Natural killer cell (primary cell): ENCODE data around the gene OSBPL10. TPM values are rescaled to one million over a fixed set of nuclear protein-coding genes. Genes with fewer than 3 reads are reported as not detected.

ENCODE experiments used
- ATAC-seq, 3 donors: fragments of 150-1000 bp in 2 of 3; fragments of 200-7000 bp in 1 of 3; cut with Tn5 transposase; 1 replicate in 1 of 3; 2 replicates in 2 of 3; pipeline ENCODE4 v1.10.0; 2021; ENCODE audit warnings: mild to moderate bottlenecking in 2 of 3, moderate library complexity in 2 of 3
- DNase-seq, 2 donors: peaks; one replicate each; pipeline versions ENCODE4 v3.0.0 to v3.0.0-alpha.2; 2013 to 2021; ENCODE audit warnings: mixed read lengths in 1 of 2
- H3K27ac ChIP-seq: one replicate; pipeline ENCODE4 v1.5.1; 2013; ENCODE audit warnings: mild to moderate bottlenecking, low read length
- H3K27me3 ChIP-seq: one replicate; pipeline ENCODE4 v1.6.1; 2013; ENCODE audit warnings: low read length; ENCODE audit not compliant: control insufficient read depth, insufficient read depth
- H3K36me3 ChIP-seq: one replicate; pipeline ENCODE4 v1.6.1; 2013; ENCODE audit warnings: low read length; ENCODE audit not compliant: control insufficient read depth, insufficient read depth
- H3K4me1 ChIP-seq: one replicate; pipeline ENCODE4 v1.6.1; 2013; ENCODE audit warnings: low read length; ENCODE audit not compliant: control insufficient read depth, insufficient read depth
- H3K4me3 ChIP-seq: one replicate; pipeline ENCODE4 v1.5.1; 2013; ENCODE audit warnings: low read length
- H3K9me3 ChIP-seq: one replicate; pipeline ENCODE4 v1.6.1; 2013; ENCODE audit warnings: low read length; ENCODE audit not compliant: control insufficient read depth, insufficient read depth
- H3K27ac Mint-ChIP-seq, 2 donors: one replicate each; pipeline ENCODE4 v1.8.0; 2022; ENCODE audit warnings: mild to moderate bottlenecking in 2 of 2, mixed read lengths in 2 of 2, moderate library complexity in 1 of 2
- H3K27me3 Mint-ChIP-seq, 2 donors: one replicate each; pipeline ENCODE4 v1.8.0; 2022; ENCODE audit warnings: low read depth in 2 of 2, mixed read lengths in 2 of 2
- H3K36me3 Mint-ChIP-seq: one replicate; pipeline ENCODE4 v1.8.0; 2022; ENCODE audit warnings: mixed read lengths
- H3K4me1 Mint-ChIP-seq, 2 donors: one replicate each; pipeline ENCODE4 v1.8.0; 2022; ENCODE audit warnings: mixed read lengths in 2 of 2
- H3K4me3 Mint-ChIP-seq: one replicate; pipeline ENCODE4 v1.8.0; 2022; ENCODE audit warnings: mild to moderate bottlenecking, moderate library complexity, mixed read lengths
- H3K9me3 Mint-ChIP-seq, 2 donors: one replicate each; pipeline ENCODE4 v1.8.0; 2022; ENCODE audit warnings: mixed read lengths in 2 of 2
- CTCF ChIP-seq: fragments of 200-600 bp; IDR thresholded peaks from one replicate; pipeline ENCODE4 v1.8.0; 2022; ENCODE audit warnings: antibody characterized with exemption
- WGBS: methylation state at CpG from one replicate; pipeline ENCODE4 v1.1.7; 2013; ENCODE audit warnings: missing lambda C conversion rate; ENCODE audit not compliant: insufficient coverage; 5-methylcytosine and 5-hydroxymethylcytosine counted together
- intact Hi-C: fragments of 100-400 bp; cut with micrococcal nuclease; formaldehyde crosslinking; loops from one replicate; pipeline ENCODE4 v1.14.2; 2022
- total RNA-seq, 4 donors: library from RNA; stranded (reverse); fragments of 120-200 nt in 1 of 4; gene quantifications; one replicate each; pipeline versions ENCODE4 v1.2.3 to v1.2.4, GENCODE V29; 2013 to 2022

Gene OSBPL10
- total RNA-seq, 3 donors from 2014 or later (not counting 1 experiment from before 2014, with no cell fraction given) = 1.00 to 3.6 (median 1.6) TPM

- H3K4me3 Mint-ChIP-seq = no peak overlapping the region
- no peak for ATAC-seq
- H3K27me3 Mint-ChIP-seq = peaks cover 5 to 7% of the 10 kb centered on the region in 2 donors
- WGBS = 83% methylated on average over 6 of the region's 6 CpGs
- intact Hi-C loops = no loop called here
- no peaks in the 10 kb centered on the region for H3K4me1 Mint-ChIP-seq
- no peaks in the 10 kb centered on the region for H3K9me3 Mint-ChIP-seq
- H3K4me3 ChIP-seq = no peak overlapping the region
- H3K9me3 ChIP-seq = no peaks in the 10 kb centered on the region
- no peak overlapping the region for H3K27ac ChIP-seq
- H3K36me3 ChIP-seq = no peaks in the 10 kb centered on the region
- no peaks in the 10 kb centered on the region for H3K36me3 Mint-ChIP-seq
- H3K27ac Mint-ChIP-seq = no peak overlapping the region
- no peak for TF ChIP-seq CTCF
- H3K4me1 ChIP-seq = no peaks in the 10 kb centered on the region
- DNase-seq = no peak
- H3K27me3 ChIP-seq = no peaks in the 10 kb centered on the region
Observed at GRCh38 chr3:31848163-31848818, 132.8 kb downstream of the OSBPL10 start.

GRCh38 chr3:31847760-31848159 is 133.3 kb downstream of the OSBPL10 start:
- H3K9me3 ChIP-seq = no peaks in the 10 kb centered on the region
- no peak for DNase-seq
- Mint-ChIP-seq H3K27ac (no peak overlapping the region), H3K9me3 (no peaks in the 10 kb centered on the region), H3K4me3 (no peak overlapping the region), H3K4me1 (no peaks in the 10 kb centered on the region), H3K27me3 (peaks cover 6 to 7% of the 10 kb centered on the region in 2 donors), H3K36me3 (no peaks in the 10 kb centered on the region)
- H3K27me3 ChIP-seq = no peaks in the 10 kb centered on the region
- WGBS = 91% methylated on average over 6 of the region's 6 CpGs
- TF ChIP-seq CTCF = no peak
- no peaks in the 10 kb centered on the region for H3K36me3 ChIP-seq
- no peaks in the 10 kb centered on the region for H3K4me1 ChIP-seq
- no peak for ATAC-seq
- no peak overlapping the region for H3K4me3 ChIP-seq
- no peak overlapping the region for H3K27ac ChIP-seq
- intact Hi-C loops = no loop called here

- intact Hi-C loops = no loop called here
- Histone ChIP-seq H3K36me3 (no peaks in the 10 kb centered on the region), H3K9me3 (no peaks in the 10 kb centered on the region), H3K27ac (no peak overlapping the region), H3K4me3 (no peak overlapping the region), H3K4me1 (no peaks in the 10 kb centered on the region), H3K27me3 (no peaks in the 10 kb centered on the region)
- Mint-ChIP-seq H3K4me1 (no peaks in the 10 kb centered on the region), H3K36me3 (no peaks in the 10 kb centered on the region), H3K4me3 (no peak overlapping the region), H3K9me3 (no peaks in the 10 kb centered on the region), H3K27me3 (peaks cover 7 to 11% of the 10 kb centered on the region in 2 donors), H3K27ac (no peak overlapping the region)
- 80% methylated on average over 1 of the region's 2 CpGs for WGBS
- DNase-seq (no peak), ATAC-seq (no peak)
- TF ChIP-seq CTCF = no peak
Observed at GRCh38 chr3:31841515-31841914, 139.5 kb downstream of the OSBPL10 start.

GRCh38 chr3:31840252-31840651 is 140.8 kb downstream of the OSBPL10 start:
- H3K27me3 Mint-ChIP-seq = peaks cover 8 to 13% of the 10 kb centered on the region in 2 donors
- no peak overlapping the region for H3K4me3 ChIP-seq
- no peaks in the 10 kb centered on the region for H3K4me1 ChIP-seq
- no peaks in the 10 kb centered on the region for H3K9me3 ChIP-seq
- no peak for TF ChIP-seq CTCF
- H3K4me3 Mint-ChIP-seq = no peak overlapping the region
- ATAC-seq = no peak
- H3K9me3 Mint-ChIP-seq = no peaks in the 10 kb centered on the region
- H3K36me3 Mint-ChIP-seq = no peaks in the 10 kb centered on the region
- H3K27ac Mint-ChIP-seq = no peak overlapping the region
- WGBS = 98% methylated on average over 4 of the region's 4 CpGs
- intact Hi-C loops = no loop called here
- no peak overlapping the region for H3K27ac ChIP-seq
- H3K36me3 ChIP-seq = no peaks in the 10 kb centered on the region
- H3K4me1 Mint-ChIP-seq = no peaks in the 10 kb centered on the region
- H3K27me3 ChIP-seq = no peaks in the 10 kb centered on the region
- no peak for DNase-seq
